ENCODE data around the gene TXNIP. TPM values are rescaled to one million over a fixed set of nuclear protein-coding genes. Genes with fewer than 3 reads are reported as not detected.

Gene TXNIP
- total and polyA plus RNA-seq, 12 donors: 231 to 1,142 (median 750) TPM

DNA sequence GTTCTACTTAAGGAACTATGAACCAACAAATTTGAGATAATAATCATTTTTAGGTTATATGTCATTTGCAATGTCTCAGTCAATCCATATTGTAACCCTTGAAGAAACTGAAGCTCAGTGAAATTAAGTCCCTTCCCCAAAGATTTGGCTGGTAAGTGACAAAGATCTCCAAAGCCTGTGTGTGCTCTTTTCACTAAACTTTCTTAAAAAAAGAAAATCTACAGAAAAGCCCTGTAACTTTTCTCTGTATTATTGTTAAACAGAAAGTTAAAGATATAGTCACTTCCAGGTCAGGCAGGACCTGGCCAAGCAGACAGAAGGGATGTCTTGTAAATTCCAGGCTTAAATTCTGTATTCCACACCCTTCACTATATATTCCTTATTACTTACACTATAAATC is 40.0 kb downstream of the TXNIP start:
- no peak for ATAC-seq

DNA sequence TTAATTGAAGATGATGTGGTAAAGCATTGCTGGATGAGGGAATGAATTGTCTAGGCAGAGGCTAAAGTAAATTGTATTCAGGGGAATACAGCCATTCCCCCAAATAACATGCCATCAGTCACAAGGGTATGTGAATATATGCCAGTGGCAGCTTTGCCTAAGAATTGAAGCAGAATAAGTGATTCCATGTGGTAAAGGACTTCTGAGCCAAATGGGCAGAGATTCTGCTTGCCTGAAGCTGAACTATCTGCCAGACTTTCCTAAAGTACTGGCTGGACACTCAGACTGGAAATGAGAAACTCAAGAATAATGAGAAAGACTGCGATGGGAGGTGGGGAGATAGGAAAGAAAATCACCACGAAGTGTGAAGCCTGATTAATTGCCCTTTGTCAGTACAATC is 40.9 kb downstream of the TXNIP start:
- peaks cover 0 to 82% (median 60%) of the 10 kb centered on the region in 9 donors for H3K4me1 ChIP-seq
- no peaks in the 10 kb centered on the region for H3K27me3 ChIP-seq
- H3K27ac ChIP-seq: peak overlapping the region in 8 of 10 donors; percentile 16 to 99 (median 97)
- DNase-seq: no peak
- no peak for ATAC-seq
- WGBS, 2 donors: 12 to 19% methylated on average over 2 of the region's 2 CpGs
- peak overlapping the region in 5 of 10 donors; percentile 60 to 77 (median 67) for H3K4me3 ChIP-seq
- H3K36me3 ChIP-seq: peaks cover 0 to 27% (median 0%) of the 10 kb centered on the region in 9 donors
- H3K9me3 ChIP-seq: no peaks in the 10 kb centered on the region
- intact Hi-C loops (cut with DNase I): loop anchor here in 6 of 10 donors (2.0 to 5.0 kb wide), 3 partner anchors 23 to 38 kb away; partner anchors contain the start of gene PEX11B (in 5 of the 6)
- TF ChIP-seq, protein P1, sequence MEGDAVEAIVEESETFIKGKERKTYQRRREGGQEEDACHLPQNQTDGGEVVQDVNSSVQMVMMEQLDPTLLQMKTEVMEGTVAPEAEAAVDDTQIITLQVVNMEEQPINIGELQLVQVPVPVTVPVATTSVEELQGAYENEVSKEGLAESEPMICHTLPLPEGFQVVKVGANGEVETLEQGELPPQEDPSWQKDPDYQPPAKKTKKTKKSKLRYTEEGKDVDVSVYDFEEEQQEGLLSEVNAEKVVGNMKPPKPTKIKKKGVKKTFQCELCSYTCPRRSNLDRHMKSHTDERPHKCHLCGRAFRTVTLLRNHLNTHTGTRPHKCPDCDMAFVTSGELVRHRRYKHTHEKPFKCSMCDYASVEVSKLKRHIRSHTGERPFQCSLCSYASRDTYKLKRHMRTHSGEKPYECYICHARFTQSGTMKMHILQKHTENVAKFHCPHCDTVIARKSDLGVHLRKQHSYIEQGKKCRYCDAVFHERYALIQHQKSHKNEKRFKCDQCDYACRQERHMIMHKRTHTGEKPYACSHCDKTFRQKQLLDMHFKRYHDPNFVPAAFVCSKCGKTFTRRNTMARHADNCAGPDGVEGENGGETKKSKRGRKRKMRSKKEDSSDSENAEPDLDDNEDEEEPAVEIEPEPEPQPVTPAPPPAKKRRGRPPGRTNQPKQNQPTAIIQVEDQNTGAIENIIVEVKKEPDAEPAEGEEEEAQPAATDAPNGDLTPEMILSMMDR (IDR thresholded peaks at IDR 0.05): no peak

More for the DNA sequence above, 40.0 kb downstream of the TXNIP start:
- no peak for DNase-seq
- H3K9me3 ChIP-seq: no peaks in the 10 kb centered on the region
- peaks cover 0 to 86% (median 63%) of the 10 kb centered on the region in 9 donors for H3K4me1 ChIP-seq
- peaks cover 0 to 5% (median 0%) of the 10 kb centered on the region in 7 donors for H3K27me3 ChIP-seq
- peak overlapping the region; percentile 56 to 88 (median 68) for H3K4me3 ChIP-seq
- H3K27ac ChIP-seq: peak overlapping the region in 9 of 10 donors; percentile 95 to 100 (median 99)
- H3K36me3 ChIP-seq: peaks cover 0 to 22% (median 0%) of the 10 kb centered on the region in 9 donors
- intact Hi-C loops (cut with DNase I): loop anchor here in 5 of 10 donors (1.0 to 5.0 kb wide), 3 partner anchors 29 to 39 kb away; partner anchors contain the start of genes PEX11B (in 5 of the 5) and RBM8A (in 2 of the 5)
- TF ChIP-seq, protein P1 (IDR thresholded peaks at IDR 0.05): no peak

DNA sequence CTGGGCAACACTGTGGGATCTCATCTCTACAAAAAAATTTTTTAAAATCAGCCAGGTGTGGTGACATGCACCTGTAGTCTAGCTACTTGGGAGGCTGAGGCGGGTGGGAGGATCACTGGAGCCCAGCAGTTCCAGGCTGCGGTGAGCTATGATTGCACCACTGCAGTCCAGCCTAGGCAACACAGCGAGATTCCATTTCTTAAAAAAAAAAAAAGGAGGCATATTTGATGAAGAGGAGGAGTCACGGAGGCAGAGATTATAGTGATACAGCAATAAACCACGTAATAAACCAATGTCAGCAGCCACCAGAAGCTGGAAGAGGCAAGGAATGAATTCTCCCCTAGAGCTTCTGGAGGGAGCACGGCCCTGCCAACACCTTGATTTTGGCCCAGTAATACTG is 42.5 kb downstream of the TXNIP start:
- Histone ChIP-seq H3K27me3 (no peaks in the 10 kb centered on the region), H3K4me1 (peaks cover 0 to 76% (median 51%) of the 10 kb centered on the region in 9 donors), H3K4me3 (no peak overlapping the region), H3K9me3 (no peaks in the 10 kb centered on the region), H3K36me3 (peaks cover 0 to 40% (median 0%) of the 10 kb centered on the region in 9 donors), H3K27ac (no peak overlapping the region)
- TF ChIP-seq, protein P1 (IDR thresholded peaks at IDR 0.05): no peak
- DNase-seq (no peak), ATAC-seq (no peak)
- 82 to 93% methylated on average over 6 of the region's 6 CpGs for WGBS, 2 donors
- intact Hi-C loops (cut with DNase I): loop anchor here in 2 of 10 donors (2.0 kb wide), 2 partner anchors 21 to 23 kb away; no protein-coding TSS in a partner anchor

DNA sequence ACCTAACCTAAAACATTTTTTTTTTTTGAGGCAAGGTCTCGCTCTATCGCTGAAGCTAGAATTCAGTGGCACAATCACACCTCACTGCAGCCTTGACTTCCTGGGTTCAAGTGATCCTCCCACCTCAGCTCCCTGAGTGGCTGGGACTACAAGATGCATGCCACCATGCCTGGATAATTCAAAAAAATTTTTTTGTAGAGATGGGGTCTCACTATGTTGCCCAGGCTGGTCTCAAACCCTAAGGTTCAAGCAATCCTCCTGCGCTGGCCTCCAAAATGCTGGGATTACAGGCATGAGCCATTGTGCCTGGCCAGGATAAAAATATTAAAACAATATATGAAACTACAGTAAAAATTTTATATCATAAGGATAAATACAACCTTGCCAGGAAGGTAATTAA is 43.5 kb downstream of the TXNIP start:
- peaks cover 0 to 48% (median 0%) of the 10 kb centered on the region in 9 donors for H3K36me3 ChIP-seq
- TF ChIP-seq, protein P1 (IDR thresholded peaks at IDR 0.05): no peak
- H3K4me3 ChIP-seq: no peak overlapping the region
- H3K4me1 ChIP-seq: peaks cover 0 to 77% (median 49%) of the 10 kb centered on the region in 9 donors
- intact Hi-C loops (cut with DNase I): no loop called here
- H3K27me3 ChIP-seq: no peaks in the 10 kb centered on the region
- ATAC-seq (no peak), DNase-seq (no peak)
- no peak overlapping the region for H3K27ac ChIP-seq
- 98 to 99% methylated on average over 3 of the region's 3 CpGs for WGBS, 2 donors
- H3K9me3 ChIP-seq: no peaks in the 10 kb centered on the region

All from heart right ventricle (tissue), 16 donors.